HCT116 (cell line): ENCODE data around the gene MIS18A.

Experiments
- POLR2A ChIP-seq: IDR thresholded peaks from 2 replicates; pipeline ENCODE4 v1.7.0; 2011; ENCODE audit warnings: borderline replicate concordance; ENCODE audit not compliant: insufficient read depth, insufficient read length; ENCODE audit errors: extremely low read depth
- SP1 ChIP-seq: IDR thresholded peaks from 2 replicates; pipeline ENCODE4 v1.6.1; 2012; ENCODE audit warnings: low read depth
- TF ChIP-seq, protein P1 (sequence below), 3 experiments: fragments of 200-600 bp in 1 of 3; sonication (generic) in 1 of 3; IDR thresholded peaks in 2 of 3; conservative IDR thresholded peaks in 1 of 3; 2 replicates each; pipeline ENCODE4 v1.5.1; 2012 to 2017; ENCODE audit warnings: low read depth in 2 of 3, low read length in 2 of 3, antibody characterized with exemption in 1 of 3, borderline replicate concordance in 1 of 3, control low read depth in 1 of 3, mild to moderate bottlenecking in 1 of 3, mixed read lengths in 1 of 3, mixed run types in 1 of 3, moderate library complexity in 1 of 3; ENCODE audit not compliant: insufficient read depth in 1 of 3
- TF ChIP-seq, protein P2 (sequence below): IDR thresholded peaks from 2 replicates; pipeline ENCODE4 v1.6.1; 2012
- TF ChIP-seq, protein P3 (sequence below): IDR thresholded peaks from 2 replicates; pipeline ENCODE4 v1.6.1; 2012; ENCODE audit warnings: low read depth

DNA sequence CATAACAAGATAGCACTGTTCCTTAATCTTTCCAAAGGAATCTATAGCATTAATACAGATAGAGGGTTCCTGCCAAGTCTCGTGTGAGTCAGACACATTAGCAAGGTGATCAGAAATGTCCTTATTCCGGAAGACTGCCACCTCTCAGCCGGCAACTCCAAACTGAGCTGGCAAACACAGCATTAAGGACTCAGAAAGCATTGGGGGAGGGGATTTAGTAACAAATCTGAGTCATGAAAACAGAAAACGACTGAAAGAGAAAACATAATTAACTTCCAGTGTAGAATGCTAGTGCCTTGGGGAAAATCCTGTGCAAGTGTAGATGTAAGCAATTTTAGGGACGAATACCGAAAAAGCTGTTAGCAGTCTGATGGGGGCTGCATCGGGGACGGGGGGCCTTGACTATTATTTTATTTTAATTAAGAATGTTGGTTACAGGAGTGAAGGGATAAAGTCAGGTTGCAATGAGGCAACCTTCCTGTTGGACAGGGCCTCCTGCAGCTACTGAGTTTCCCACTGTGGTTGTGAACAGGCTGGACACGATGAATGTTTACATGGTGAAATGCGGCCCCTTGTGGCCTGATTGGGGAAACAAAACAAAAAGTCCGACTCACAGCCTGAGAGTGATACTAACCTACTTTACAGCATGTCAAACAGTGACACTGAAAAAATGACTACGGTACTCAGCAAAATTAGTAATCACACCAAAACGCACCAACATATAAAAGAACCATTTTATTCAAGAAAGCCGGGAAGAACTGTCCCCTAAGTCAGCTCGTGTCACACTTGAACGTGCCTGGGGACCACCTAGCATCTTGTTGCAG lies 20.7 kb downstream of the MIS18A start:
- TF ChIP-seq SP1 (no peak), POLR2A (no peak)
- TF ChIP-seq, protein P1, sequence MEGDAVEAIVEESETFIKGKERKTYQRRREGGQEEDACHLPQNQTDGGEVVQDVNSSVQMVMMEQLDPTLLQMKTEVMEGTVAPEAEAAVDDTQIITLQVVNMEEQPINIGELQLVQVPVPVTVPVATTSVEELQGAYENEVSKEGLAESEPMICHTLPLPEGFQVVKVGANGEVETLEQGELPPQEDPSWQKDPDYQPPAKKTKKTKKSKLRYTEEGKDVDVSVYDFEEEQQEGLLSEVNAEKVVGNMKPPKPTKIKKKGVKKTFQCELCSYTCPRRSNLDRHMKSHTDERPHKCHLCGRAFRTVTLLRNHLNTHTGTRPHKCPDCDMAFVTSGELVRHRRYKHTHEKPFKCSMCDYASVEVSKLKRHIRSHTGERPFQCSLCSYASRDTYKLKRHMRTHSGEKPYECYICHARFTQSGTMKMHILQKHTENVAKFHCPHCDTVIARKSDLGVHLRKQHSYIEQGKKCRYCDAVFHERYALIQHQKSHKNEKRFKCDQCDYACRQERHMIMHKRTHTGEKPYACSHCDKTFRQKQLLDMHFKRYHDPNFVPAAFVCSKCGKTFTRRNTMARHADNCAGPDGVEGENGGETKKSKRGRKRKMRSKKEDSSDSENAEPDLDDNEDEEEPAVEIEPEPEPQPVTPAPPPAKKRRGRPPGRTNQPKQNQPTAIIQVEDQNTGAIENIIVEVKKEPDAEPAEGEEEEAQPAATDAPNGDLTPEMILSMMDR (IDR thresholded peaks at IDR 0.05 in 2 of 3, conservative IDR thresholded peaks at IDR 0.05 in 1 of 3; ENCODE audit: borderline replicate concordance in 1 of 3, insufficient read depth in 1 of 3, low read depth in 2 of 3, low read length in 2 of 3): peak; percentile 64 to 87 (median 77); a peak in 5 of 6 replicates
- TF ChIP-seq, protein P2, sequence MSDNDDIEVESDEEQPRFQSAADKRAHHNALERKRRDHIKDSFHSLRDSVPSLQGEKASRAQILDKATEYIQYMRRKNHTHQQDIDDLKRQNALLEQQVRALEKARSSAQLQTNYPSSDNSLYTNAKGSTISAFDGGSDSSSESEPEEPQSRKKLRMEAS: no peak
- TF ChIP-seq, protein P3, sequence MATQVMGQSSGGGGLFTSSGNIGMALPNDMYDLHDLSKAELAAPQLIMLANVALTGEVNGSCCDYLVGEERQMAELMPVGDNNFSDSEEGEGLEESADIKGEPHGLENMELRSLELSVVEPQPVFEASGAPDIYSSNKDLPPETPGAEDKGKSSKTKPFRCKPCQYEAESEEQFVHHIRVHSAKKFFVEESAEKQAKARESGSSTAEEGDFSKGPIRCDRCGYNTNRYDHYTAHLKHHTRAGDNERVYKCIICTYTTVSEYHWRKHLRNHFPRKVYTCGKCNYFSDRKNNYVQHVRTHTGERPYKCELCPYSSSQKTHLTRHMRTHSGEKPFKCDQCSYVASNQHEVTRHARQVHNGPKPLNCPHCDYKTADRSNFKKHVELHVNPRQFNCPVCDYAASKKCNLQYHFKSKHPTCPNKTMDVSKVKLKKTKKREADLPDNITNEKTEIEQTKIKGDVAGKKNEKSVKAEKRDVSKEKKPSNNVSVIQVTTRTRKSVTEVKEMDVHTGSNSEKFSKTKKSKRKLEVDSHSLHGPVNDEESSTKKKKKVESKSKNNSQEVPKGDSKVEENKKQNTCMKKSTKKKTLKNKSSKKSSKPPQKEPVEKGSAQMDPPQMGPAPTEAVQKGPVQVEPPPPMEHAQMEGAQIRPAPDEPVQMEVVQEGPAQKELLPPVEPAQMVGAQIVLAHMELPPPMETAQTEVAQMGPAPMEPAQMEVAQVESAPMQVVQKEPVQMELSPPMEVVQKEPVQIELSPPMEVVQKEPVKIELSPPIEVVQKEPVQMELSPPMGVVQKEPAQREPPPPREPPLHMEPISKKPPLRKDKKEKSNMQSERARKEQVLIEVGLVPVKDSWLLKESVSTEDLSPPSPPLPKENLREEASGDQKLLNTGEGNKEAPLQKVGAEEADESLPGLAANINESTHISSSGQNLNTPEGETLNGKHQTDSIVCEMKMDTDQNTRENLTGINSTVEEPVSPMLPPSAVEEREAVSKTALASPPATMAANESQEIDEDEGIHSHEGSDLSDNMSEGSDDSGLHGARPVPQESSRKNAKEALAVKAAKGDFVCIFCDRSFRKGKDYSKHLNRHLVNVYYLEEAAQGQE: no peak
